Measurements from ENCODE around the gene ZNF341.
"Not testable (repeated sequence)": the region's sequence is repeated elsewhere in the genome, so short reads cannot be mapped to it uniquely, and the experiment has no call there.

ZNF341 gene

GRCh38 chr20:33730946-33731692, 677 bp upstream of the ZNF341 start:
- no peak for DNase-seq

GRCh38 chr20:33732166-33732970, 572 bp downstream of the ZNF341 start:
- no peak for DNase-seq

- DNase-seq: peak; percentile 87
Observed at GRCh38 chr20:33733654-33734576, 2.1 kb downstream of the ZNF341 start.

GRCh38 chr20:33736962-33737361, 5.2 kb downstream of the ZNF341 start:
- no peak for DNase-seq

- no peak for DNase-seq
Observed at GRCh38 chr20:33739493-33739892, 7.7 kb downstream of the ZNF341 start.

- DNase-seq: no peak
Observed at GRCh38 chr20:33740189-33740588, 8.4 kb downstream of the ZNF341 start.

- DNase-seq: no peak
Observed at GRCh38 chr20:33744181-33744580, 12.4 kb downstream of the ZNF341 start.

GRCh38 chr20:33744773-33745385, 13.1 kb downstream of the ZNF341 start:
- no peak for DNase-seq

- DNase-seq: no peak
Observed at GRCh38 chr20:33746325-33746998, 14.7 kb downstream of the ZNF341 start.

- no peak for DNase-seq
Observed at GRCh38 chr20:33751775-33752174, 20.0 kb downstream of the ZNF341 start.

- no peak for DNase-seq
Observed at GRCh38 chr20:33753143-33753542, 21.3 kb downstream of the ZNF341 start.

GRCh38 chr20:33753763-33754162, 22.0 kb downstream of the ZNF341 start:
- no peak for DNase-seq

GRCh38 chr20:33755936-33756490, 24.2 kb downstream of the ZNF341 start:
- DNase-seq: not testable (repeated sequence)

- DNase-seq: no peak
Observed at GRCh38 chr20:33757046-33757445, 25.2 kb downstream of the ZNF341 start.

GRCh38 chr20:33757458-33757857, 25.7 kb downstream of the ZNF341 start:
- no peak for DNase-seq

GRCh38 chr20:33761698-33762250, 30.0 kb downstream of the ZNF341 start:
- DNase-seq: no peak

- no peak for DNase-seq
Observed at GRCh38 chr20:33765099-33765498, 33.3 kb downstream of the ZNF341 start.

GRCh38 chr20:33765592-33765991, 33.8 kb downstream of the ZNF341 start:
- DNase-seq: no peak

GRCh38 chr20:33766686-33767085, 34.9 kb downstream of the ZNF341 start:
- no peak for DNase-seq

- DNase-seq: no peak
Observed at GRCh38 chr20:33767777-33768138, 36.0 kb downstream of the ZNF341 start.

- no peak for DNase-seq
Observed at GRCh38 chr20:33769043-33769442, 37.2 kb downstream of the ZNF341 start.

- no peak for DNase-seq
Observed at GRCh38 chr20:33770005-33770404, 38.2 kb downstream of the ZNF341 start.

All from suppressor macrophage treated with lipopolysaccharide for 4 hours (primary cell).